NCI-H460 (cell line): ENCODE results near the gene EYA2. TPM values are rescaled to one million over a fixed set of nuclear protein-coding genes. Genes with fewer than 3 reads are reported as not detected.
A peak's percentile ranks its signal among the peaks of the same experiment; 100 is the strongest.
"Not testable (repeated sequence)": the region's sequence is repeated elsewhere in the genome, so short reads cannot be mapped to it uniquely, and the experiment has no call there.

ENCODE experiments used
- DNase-seq: peaks from one replicate; pipeline ENCODE4 v3.0.0-alpha.2; 2016; ENCODE audit warnings: low read depth; ENCODE audit errors: extremely low read depth
- total RNA-seq: library from RNA; depleted of rRNA; stranded (reverse); fragments of >200 nt; shearing (Covaris generic); gene quantifications from 2 replicates; pipeline ENCODE4 v1.2.3, GENCODE V29; 2014

EYA2 gene
- total RNA-seq, 1 experiment from 2014 or later, result 0.32 TPM

DNA sequence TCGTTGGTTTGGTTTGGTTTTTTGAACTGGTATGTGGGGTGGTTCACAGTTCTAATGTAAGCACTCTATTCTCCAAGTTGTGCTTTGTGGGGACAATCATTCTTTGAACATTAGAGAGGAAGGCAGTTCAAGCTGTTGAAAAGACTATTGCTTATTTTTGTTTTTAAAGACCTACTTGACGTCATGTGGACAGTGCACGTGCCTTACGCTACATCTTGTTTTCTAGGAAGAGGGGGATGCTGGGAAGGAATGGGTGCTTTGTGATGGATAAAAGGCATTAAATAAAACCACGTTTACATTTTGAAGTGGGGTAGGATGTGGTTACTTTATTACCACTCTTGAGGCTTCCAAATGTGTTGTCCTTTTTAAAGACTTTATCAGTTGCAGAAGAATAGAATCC is 293.9 kb downstream of the EYA2 start:
- no peak for DNase-seq

- no peak for DNase-seq
Observed at GRCh38 chr20:47189060-47189459, 294.4 kb downstream of the EYA2 start.

DNA sequence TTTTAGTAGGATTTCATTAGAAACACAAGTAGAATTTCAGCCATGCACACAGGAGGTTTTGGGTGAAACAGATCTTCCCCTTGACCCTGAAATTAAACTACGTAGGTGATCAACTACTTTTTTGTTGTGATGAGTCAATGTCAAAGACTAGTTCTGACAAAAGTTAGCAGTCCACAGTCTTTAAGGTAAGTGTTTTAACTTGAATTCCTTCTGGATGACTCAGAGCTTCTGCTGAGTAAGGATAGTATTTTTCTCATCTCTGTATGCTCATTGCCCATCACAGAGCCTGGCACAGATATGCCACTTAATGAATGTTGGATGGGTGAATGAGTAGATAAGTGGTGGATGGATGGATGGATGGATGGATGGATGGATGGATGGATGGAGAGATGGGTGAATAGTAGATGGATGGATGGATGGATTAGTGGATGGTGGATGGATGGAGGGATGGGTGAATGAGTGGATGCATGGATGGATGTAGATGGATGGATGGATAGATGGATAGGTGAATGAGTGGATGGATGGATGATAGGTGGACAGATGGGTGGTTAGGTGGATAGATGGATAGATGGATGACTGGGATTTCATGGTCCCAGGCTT is 296.5 kb downstream of the EYA2 start:
- no peak for DNase-seq

DNA sequence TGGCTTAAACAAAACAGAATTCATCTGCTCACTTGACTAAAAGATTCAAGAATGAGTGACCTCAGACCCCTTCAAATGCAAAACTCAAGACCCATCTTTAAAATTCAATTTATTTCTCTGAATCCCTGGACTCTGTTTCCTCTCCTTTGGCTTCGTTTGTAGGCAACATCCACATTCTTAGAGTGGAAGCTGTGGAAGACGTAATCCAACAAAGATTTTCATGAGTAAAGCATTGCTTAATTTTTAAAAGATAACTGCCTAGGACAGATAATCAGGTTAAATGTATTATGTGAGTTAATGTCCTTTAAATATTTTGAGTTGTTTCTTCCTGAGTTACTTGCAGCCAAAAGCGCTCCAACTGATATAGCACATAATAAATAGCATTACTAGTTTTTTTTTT is 297.3 kb downstream of the EYA2 start:
- no peak for DNase-seq

DNA sequence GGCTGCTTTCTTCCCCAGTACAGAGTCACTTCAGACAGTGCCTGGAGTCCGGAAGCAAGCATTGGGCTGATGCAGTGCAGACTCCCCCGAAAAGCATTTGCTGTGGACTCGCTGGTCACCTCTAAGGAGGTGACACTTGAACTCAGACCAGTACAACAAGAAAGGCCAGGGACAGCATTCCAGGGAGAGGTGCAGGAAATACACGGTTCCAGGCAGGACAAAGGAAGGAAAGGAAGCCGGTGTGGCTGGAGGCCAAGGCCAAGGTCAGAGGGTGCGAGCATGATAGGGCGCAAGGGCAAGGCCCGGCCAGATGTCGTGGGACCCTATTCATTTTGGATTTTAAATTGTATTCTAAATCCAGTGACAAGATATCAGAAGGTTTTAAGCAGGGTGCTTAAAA is 300.9 kb downstream of the EYA2 start:
- DNase-seq, result no peak

- DNase-seq, result peak; percentile 55
Observed at GRCh38 chr20:47196091-47197081, 301.7 kb downstream of the EYA2 start.

DNA sequence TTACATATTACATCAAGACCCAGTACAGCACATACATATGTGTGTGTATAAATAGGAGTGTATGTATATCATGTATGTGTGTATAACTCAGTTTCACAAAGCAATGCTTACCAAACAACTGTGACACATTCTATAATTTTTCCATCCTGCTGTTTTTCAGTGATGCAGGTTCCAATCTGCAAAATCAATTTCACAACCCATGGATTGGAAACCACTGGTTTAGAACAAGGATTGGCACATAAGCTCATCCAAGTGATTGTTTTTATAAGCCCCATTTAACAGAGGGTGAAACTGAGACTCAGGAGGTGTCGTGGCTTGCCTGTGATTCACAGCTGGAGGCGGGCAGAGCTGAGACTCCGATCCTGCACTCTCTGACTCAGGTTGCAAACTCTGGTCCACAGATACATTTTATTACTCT is 303.6 kb downstream of the EYA2 start:
- no peak for DNase-seq

DNA sequence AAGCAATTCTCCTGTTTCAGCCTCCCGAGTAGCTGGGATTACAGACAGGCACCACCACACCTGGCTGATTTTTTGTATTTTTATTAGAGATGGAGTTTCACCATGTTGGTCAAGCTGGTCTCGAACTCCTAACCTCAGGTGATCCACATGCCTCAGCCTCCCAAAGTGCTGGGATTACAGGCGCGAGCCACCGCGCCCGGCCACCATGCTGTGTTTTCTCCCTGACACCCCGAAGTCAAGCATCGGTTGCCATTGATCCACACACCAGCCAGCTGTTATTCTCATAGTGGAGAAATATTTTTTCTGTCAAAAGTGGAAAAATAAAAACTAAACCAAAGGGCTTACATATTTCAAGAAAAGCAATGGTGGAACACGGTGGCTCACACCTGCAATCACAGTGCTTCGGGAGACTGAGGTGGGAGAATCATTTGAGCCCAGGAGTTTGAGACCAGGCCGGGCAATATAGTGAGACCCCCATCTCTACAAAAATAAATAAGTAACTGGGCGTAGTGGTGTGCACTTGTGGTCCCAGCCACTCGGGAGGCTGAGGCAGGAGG is 304.4 kb downstream of the EYA2 start:
- no peak for DNase-seq

GRCh38 chr20:47201074-47201730 is 306.6 kb downstream of the EYA2 start:
- no peak for DNase-seq

DNA sequence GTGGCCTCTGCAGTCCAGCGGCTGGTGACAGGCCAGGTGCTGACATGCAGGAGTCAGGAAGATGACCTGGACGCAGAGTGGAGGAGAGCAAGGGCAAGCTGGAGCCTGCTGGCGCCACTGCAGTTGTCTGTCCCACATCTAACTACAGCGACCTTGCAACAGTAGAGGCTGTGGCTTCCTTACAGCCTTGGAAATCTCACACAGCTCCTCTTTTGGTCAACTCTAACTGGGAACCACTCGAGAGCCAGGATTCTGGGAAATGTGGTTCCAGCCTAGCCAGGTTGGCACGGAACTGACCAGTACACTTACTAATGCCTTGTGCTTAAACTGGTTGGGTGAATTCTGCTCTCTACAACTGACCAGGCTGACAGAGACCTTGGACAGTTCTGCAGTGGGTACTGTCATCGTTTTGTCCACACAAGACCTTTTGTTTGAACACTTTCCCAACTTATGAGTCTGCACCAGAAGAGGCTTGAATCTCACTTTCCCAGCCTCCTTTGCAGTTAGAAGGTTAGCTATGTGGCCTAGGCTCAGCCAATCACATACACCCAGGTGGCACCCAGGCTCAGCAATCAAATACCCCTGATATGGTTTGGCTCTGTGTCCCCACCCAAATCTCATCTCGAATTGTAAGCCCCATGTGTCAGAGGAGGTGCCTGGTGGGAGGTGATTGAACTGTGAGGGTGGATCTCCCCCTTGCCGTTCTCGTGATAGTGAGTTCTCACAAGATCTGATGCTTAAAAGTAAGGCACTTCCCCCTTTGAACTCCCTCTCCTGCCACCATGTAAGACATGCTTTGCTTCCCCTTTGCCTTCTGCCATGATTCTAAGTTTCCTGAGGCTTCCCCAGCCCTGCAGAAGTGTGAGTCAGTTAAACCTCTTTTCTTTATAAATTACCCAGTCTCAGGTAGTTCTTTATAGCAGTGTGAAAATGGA is 308.4 kb downstream of the EYA2 start:
- DNase-seq, result no peak

GRCh38 chr20:47204008-47204849 is 309.6 kb downstream of the EYA2 start:
- no peak for DNase-seq

- not testable (repeated sequence) for DNase-seq
Observed at GRCh38 chr20:47204850-47205122, 310.1 kb downstream of the EYA2 start.

DNA sequence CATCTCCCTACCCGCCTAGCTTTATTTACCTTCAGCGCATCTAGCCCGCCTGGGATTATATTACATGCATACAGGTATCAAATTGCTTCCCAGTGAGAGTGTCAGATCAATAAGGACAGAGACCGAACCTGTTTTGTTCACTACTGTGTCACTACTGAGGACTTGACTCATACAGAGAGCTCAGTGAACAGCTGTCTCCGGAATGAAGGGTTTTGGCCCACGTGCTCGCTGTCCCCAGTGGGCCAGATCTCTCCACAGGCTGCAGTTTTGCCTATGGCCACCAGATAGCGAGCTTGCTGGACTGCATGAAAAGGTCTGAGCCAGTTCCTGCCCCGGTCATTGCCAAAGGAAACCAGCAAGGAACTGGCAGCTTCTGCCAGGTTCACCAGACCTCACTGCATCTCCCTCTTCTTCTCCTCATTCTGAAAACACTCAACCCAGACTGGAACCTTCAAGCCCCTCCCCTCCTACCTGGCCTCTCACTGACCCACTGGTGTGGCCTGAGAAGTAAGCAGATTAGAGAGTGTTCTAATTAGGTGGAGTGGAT is 311.0 kb downstream of the EYA2 start:
- DNase-seq, result peak; percentile 56

GRCh38 chr20:47206552-47206951 is 311.9 kb downstream of the EYA2 start:
- DNase-seq, result not testable (repeated sequence)

GRCh38 chr20:47206962-47207641 is 312.5 kb downstream of the EYA2 start:
- DNase-seq, result no peak

GRCh38 chr20:47208534-47209174 is 314.0 kb downstream of the EYA2 start:
- no peak for DNase-seq

- DNase-seq, result no peak
Observed at GRCh38 chr20:47209982-47210381, 315.3 kb downstream of the EYA2 start.

GRCh38 chr20:47210470-47210869 is 315.8 kb downstream of the EYA2 start:
- no peak for DNase-seq
